ENCODE measurements around the gene NEGR1.
A peak's percentile ranks its signal among the peaks of the same experiment; 100 is the strongest.

The NEGR1 gene

GRCh38 chr1:72097851-72098570, 184.3 kb downstream of the NEGR1 start:
- H3K4me1 ChIP-seq (ENCODE audit: control insufficient read depth, insufficient read depth, low read length), result no peaks in the 10 kb centered on the region
- H3K27ac ChIP-seq (ENCODE audit: low read length), result no peak overlapping the region
- no peaks in the 10 kb centered on the region for H3K9me3 ChIP-seq (ENCODE audit: control insufficient read depth in 2 of 2, low read length in 2 of 2)
- H3K27me3 ChIP-seq (ENCODE audit: control insufficient read depth in 1 of 2, insufficient read depth in 2 of 2, low read length in 2 of 2), result no peaks in the 10 kb centered on the region
- H3K4me3 ChIP-seq (ENCODE audit: low read length in 2 of 2), result no peak overlapping the region
- H3K36me3 ChIP-seq (ENCODE audit: control insufficient read depth in 2 of 2, insufficient read depth in 2 of 2, low read length in 2 of 2), result no peaks in the 10 kb centered on the region
- H3K9ac ChIP-seq (ENCODE audit: low read length in 2 of 2), result no peak overlapping the region

- H3K36me3 ChIP-seq (ENCODE audit: control insufficient read depth in 2 of 2, insufficient read depth in 2 of 2, low read length in 2 of 2), result no peaks in the 10 kb centered on the region
- H3K27me3 ChIP-seq (ENCODE audit: control insufficient read depth in 1 of 2, insufficient read depth in 2 of 2, low read length in 2 of 2), result no peaks in the 10 kb centered on the region
- no peak overlapping the region for H3K27ac ChIP-seq (ENCODE audit: low read length)
- no peak overlapping the region for H3K9ac ChIP-seq (ENCODE audit: low read length in 2 of 2)
- H3K4me3 ChIP-seq (ENCODE audit: low read length in 2 of 2), result no peak overlapping the region
- no peaks in the 10 kb centered on the region for H3K9me3 ChIP-seq (ENCODE audit: control insufficient read depth in 2 of 2, low read length in 2 of 2)
- H3K4me1 ChIP-seq (ENCODE audit: control insufficient read depth, insufficient read depth, low read length), result no peaks in the 10 kb centered on the region
Observed at GRCh38 chr1:72094209-72094608, 188.1 kb downstream of the NEGR1 start.

GRCh38 chr1:72086394-72086793, 195.9 kb downstream of the NEGR1 start:
- no peak overlapping the region for H3K4me3 ChIP-seq (ENCODE audit: low read length in 2 of 2)
- no peaks in the 10 kb centered on the region for H3K4me1 ChIP-seq (ENCODE audit: control insufficient read depth, insufficient read depth, low read length)
- no peak overlapping the region for H3K27ac ChIP-seq (ENCODE audit: low read length)
- no peak overlapping the region for H3K9ac ChIP-seq (ENCODE audit: low read length in 2 of 2)
- no peaks in the 10 kb centered on the region for H3K9me3 ChIP-seq (ENCODE audit: control insufficient read depth in 2 of 2, low read length in 2 of 2)
- no peaks in the 10 kb centered on the region for H3K27me3 ChIP-seq (ENCODE audit: control insufficient read depth in 1 of 2, insufficient read depth in 2 of 2, low read length in 2 of 2)
- no peaks in the 10 kb centered on the region for H3K36me3 ChIP-seq (ENCODE audit: control insufficient read depth in 2 of 2, insufficient read depth in 2 of 2, low read length in 2 of 2)

GRCh38 chr1:72075425-72075824, 206.9 kb downstream of the NEGR1 start:
- Histone ChIP-seq H3K27me3 (ENCODE audit: control insufficient read depth in 1 of 2, insufficient read depth in 2 of 2, low read length in 2 of 2) (no peaks in the 10 kb centered on the region), H3K4me1 (ENCODE audit: control insufficient read depth, insufficient read depth, low read length) (no peaks in the 10 kb centered on the region), H3K9me3 (ENCODE audit: control insufficient read depth in 2 of 2, low read length in 2 of 2) (no peaks in the 10 kb centered on the region), H3K4me3 (ENCODE audit: low read length in 2 of 2) (no peak overlapping the region), H3K36me3 (ENCODE audit: control insufficient read depth in 2 of 2, insufficient read depth in 2 of 2, low read length in 2 of 2) (no peaks in the 10 kb centered on the region), H3K9ac (ENCODE audit: low read length in 2 of 2) (no peak overlapping the region), H3K27ac (ENCODE audit: low read length) (no peak overlapping the region)

GRCh38 chr1:72066431-72066830, 215.9 kb downstream of the NEGR1 start:
- Histone ChIP-seq H3K9ac (ENCODE audit: low read length in 2 of 2) (no peak overlapping the region), H3K27ac (ENCODE audit: low read length) (no peak overlapping the region), H3K9me3 (ENCODE audit: control insufficient read depth in 2 of 2, low read length in 2 of 2) (no peaks in the 10 kb centered on the region), H3K4me3 (ENCODE audit: low read length in 2 of 2) (no peak overlapping the region), H3K4me1 (ENCODE audit: control insufficient read depth, insufficient read depth, low read length) (peaks cover 8% of the 10 kb centered on the region), H3K36me3 (ENCODE audit: control insufficient read depth in 2 of 2, insufficient read depth in 2 of 2, low read length in 2 of 2) (no peaks in the 10 kb centered on the region), H3K27me3 (ENCODE audit: control insufficient read depth in 1 of 2, insufficient read depth in 2 of 2, low read length in 2 of 2) (no peaks in the 10 kb centered on the region)

- no peaks in the 10 kb centered on the region for H3K9me3 ChIP-seq (ENCODE audit: control insufficient read depth in 2 of 2, low read length in 2 of 2)
- H3K9ac ChIP-seq (ENCODE audit: low read length in 2 of 2), result no peak overlapping the region
- no peak overlapping the region for H3K27ac ChIP-seq (ENCODE audit: low read length)
- no peaks in the 10 kb centered on the region for H3K27me3 ChIP-seq (ENCODE audit: control insufficient read depth in 1 of 2, insufficient read depth in 2 of 2, low read length in 2 of 2)
- peak overlapping the region in 1 of 2 donors; percentile 1 for H3K4me3 ChIP-seq (ENCODE audit: low read length in 2 of 2)
- peaks cover 8% of the 10 kb centered on the region for H3K4me1 ChIP-seq (ENCODE audit: control insufficient read depth, insufficient read depth, low read length)
- no peaks in the 10 kb centered on the region for H3K36me3 ChIP-seq (ENCODE audit: control insufficient read depth in 2 of 2, insufficient read depth in 2 of 2, low read length in 2 of 2)
Observed at GRCh38 chr1:72064196-72065075, 217.9 kb downstream of the NEGR1 start.

GRCh38 chr1:72063364-72064044, 218.8 kb downstream of the NEGR1 start:
- H3K9me3 ChIP-seq (ENCODE audit: control insufficient read depth in 2 of 2, low read length in 2 of 2), result no peaks in the 10 kb centered on the region
- no peak overlapping the region for H3K9ac ChIP-seq (ENCODE audit: low read length in 2 of 2)
- peaks cover 8% of the 10 kb centered on the region for H3K4me1 ChIP-seq (ENCODE audit: control insufficient read depth, insufficient read depth, low read length)
- H3K27me3 ChIP-seq (ENCODE audit: control insufficient read depth in 1 of 2, insufficient read depth in 2 of 2, low read length in 2 of 2), result no peaks in the 10 kb centered on the region
- H3K27ac ChIP-seq (ENCODE audit: low read length), result no peak overlapping the region
- peak overlapping the region; percentile 1 to 55 for H3K4me3 ChIP-seq (ENCODE audit: low read length in 2 of 2)
- H3K36me3 ChIP-seq (ENCODE audit: control insufficient read depth in 2 of 2, insufficient read depth in 2 of 2, low read length in 2 of 2), result no peaks in the 10 kb centered on the region

GRCh38 chr1:72062584-72062983, 219.8 kb downstream of the NEGR1 start:
- Histone ChIP-seq H3K4me3 (ENCODE audit: low read length in 2 of 2) (no peak overlapping the region), H3K9ac (ENCODE audit: low read length in 2 of 2) (no peak overlapping the region)

GRCh38 chr1:72060466-72061245, 221.7 kb downstream of the NEGR1 start:
- Histone ChIP-seq H3K4me3 (ENCODE audit: low read length in 2 of 2) (no peak overlapping the region), H3K4me1 (ENCODE audit: control insufficient read depth, insufficient read depth, low read length) (peaks cover 5% of the 10 kb centered on the region), H3K36me3 (ENCODE audit: control insufficient read depth in 2 of 2, insufficient read depth in 2 of 2, low read length in 2 of 2) (no peaks in the 10 kb centered on the region), H3K9ac (ENCODE audit: low read length in 2 of 2) (no peak overlapping the region), H3K27me3 (ENCODE audit: control insufficient read depth in 1 of 2, insufficient read depth in 2 of 2, low read length in 2 of 2) (no peaks in the 10 kb centered on the region), H3K9me3 (ENCODE audit: control insufficient read depth in 2 of 2, low read length in 2 of 2) (no peaks in the 10 kb centered on the region), H3K27ac (ENCODE audit: low read length) (no peak overlapping the region)

More at GRCh38 chr1:72062584-72062983, 219.8 kb downstream of the NEGR1 start:
- Histone ChIP-seq H3K27me3 (ENCODE audit: control insufficient read depth in 1 of 2, insufficient read depth in 2 of 2, low read length in 2 of 2) (no peaks in the 10 kb centered on the region), H3K36me3 (ENCODE audit: control insufficient read depth in 2 of 2, insufficient read depth in 2 of 2, low read length in 2 of 2) (no peaks in the 10 kb centered on the region), H3K9me3 (ENCODE audit: control insufficient read depth in 2 of 2, low read length in 2 of 2) (no peaks in the 10 kb centered on the region), H3K27ac (ENCODE audit: low read length) (no peak overlapping the region), H3K4me1 (ENCODE audit: control insufficient read depth, insufficient read depth, low read length) (peaks cover 8% of the 10 kb centered on the region)

- Histone ChIP-seq H3K9me3 (ENCODE audit: control insufficient read depth in 2 of 2, low read length in 2 of 2) (no peaks in the 10 kb centered on the region), H3K4me1 (ENCODE audit: control insufficient read depth, insufficient read depth, low read length) (no peaks in the 10 kb centered on the region), H3K36me3 (ENCODE audit: control insufficient read depth in 2 of 2, insufficient read depth in 2 of 2, low read length in 2 of 2) (no peaks in the 10 kb centered on the region), H3K27me3 (ENCODE audit: control insufficient read depth in 1 of 2, insufficient read depth in 2 of 2, low read length in 2 of 2) (no peaks in the 10 kb centered on the region), H3K4me3 (ENCODE audit: low read length in 2 of 2) (no peak overlapping the region), H3K27ac (ENCODE audit: low read length) (no peak overlapping the region), H3K9ac (ENCODE audit: low read length in 2 of 2) (no peak overlapping the region)
Observed at GRCh38 chr1:72056516-72056915, 225.8 kb downstream of the NEGR1 start.

All from stomach smooth muscle (tissue), 2 donors.